Psoas muscle (tissue), 8 donors: ENCODE measurements around the gene NOL11. TPM values are rescaled to one million over a fixed set of nuclear protein-coding genes. Genes with fewer than 3 reads are reported as not detected.
"Not testable (repeated sequence)": the region's sequence is repeated elsewhere in the genome, so short reads cannot be mapped to it uniquely, and the experiment has no call there.

Experiments
- ATAC-seq, 4 donors: fragments of 200-7000 bp; cut with Tn5 transposase; one replicate each; pipeline ENCODE4 v1.9.1; 2020; ENCODE audit warnings: moderate library complexity in 3 of 4, mild to moderate bottlenecking in 2 of 4
- DNase-seq, 2 donors: peaks; one replicate each; pipeline ENCODE4 v3.0.0-alpha.2; 2020
- H3K27ac ChIP-seq: fragments of 200-600 bp; one replicate; pipeline ENCODE4 v1.8.0; 2022
- H3K27me3 ChIP-seq, 3 donors: fragments of 200-600 bp in 1 of 3; one replicate each; pipeline versions ENCODE4 v1.6.1 to v1.8.0; 2013 to 2022; ENCODE audit warnings: low read length in 2 of 3, mild to moderate bottlenecking in 2 of 3, moderate library complexity in 1 of 3; ENCODE audit not compliant: insufficient read depth in 3 of 3
- H3K36me3 ChIP-seq, 2 donors: fragments of 200-600 bp in 1 of 2; one replicate each; pipeline versions ENCODE4 v1.6.1 to v1.8.0; 2013 to 2022; ENCODE audit warnings: low read depth in 1 of 2, mild to moderate bottlenecking in 1 of 2, moderate library complexity in 1 of 2; ENCODE audit not compliant: insufficient read depth in 1 of 2
- H3K4me1 ChIP-seq: fragments of 200-600 bp; one replicate; pipeline ENCODE4 v1.8.0; 2022
- H3K4me3 ChIP-seq: fragments of 200-600 bp; one replicate; pipeline ENCODE4 v1.8.0; 2022; ENCODE audit warnings: mild to moderate bottlenecking
- H3K9me3 ChIP-seq: fragments of 200-600 bp; one replicate; pipeline ENCODE4 v1.8.0; 2022
- CTCF ChIP-seq: fragments of 200-600 bp; IDR thresholded peaks from one replicate; pipeline ENCODE4 v1.8.0; 2022; ENCODE audit warnings: antibody characterized with exemption
- WGBS, 3 donors: extraction: QIAGEN DNeasy Blood & Tissue Kit; methylation state at CpG; one replicate each; pipeline versions ENCODE4 v1.1.6 to v1.1.7; 2013; 5-methylcytosine and 5-hydroxymethylcytosine counted together
- intact Hi-C, 2 donors: fragments of 100-400 bp; cut with DNase I; formaldehyde crosslinking; loops; one replicate each; pipeline versions ENCODE4 v1.11.0 to v1.14.2; 2022
- polyA plus RNA-seq, 3 donors: library from polyadenylated mRNA; stranded (reverse); fragments of 200-250 nt; gene quantifications; one replicate each; pipeline ENCODE4 v1.2.3, GENCODE V29; 2013
- total RNA-seq, 4 donors: library from RNA; stranded (reverse); fragmentation: NEBNext Ultra II Directional in 2 of 4; extraction: Animal tissue kit (Norgen Biotek cat#: 25700) in 2 of 4; gene quantifications; one replicate each; pipeline versions ENCODE4 v1.2.1 to v1.2.4, GENCODE V29; 2021 to 2023
- donor health status: healthy with polysubstance abuse.
- donor health status: DM: no; HTN: no; CAD: no; lungs with moderate emphysema.
- donor health status: Bipolar disorder and iron deficiency.
- donor health status: healthy.
- donor health status: DM: yes; HTN: yes; CAD: no.
- donor health status: DM: no; HTN: no; CAD: no.
- donor health status: DM: no; HTN: no; CAD: no.
- donor health status: DM: yes; HTN: yes; CAD: no.

Gene NOL11
- total and polyA plus RNA-seq, 7 donors: 29.9 to 53.6 (median 33.5) TPM

GRCh38 chr17:67696853-67697498 lies 20.8 kb upstream of the NOL11 start:
- DNase-seq (no peak), ATAC-seq (no peak)
- H3K27ac ChIP-seq: no peak overlapping the region
- no peak overlapping the region for H3K4me3 ChIP-seq
- no peaks in the 10 kb centered on the region for H3K4me1 ChIP-seq
- no peak for TF ChIP-seq CTCF
- H3K9me3 ChIP-seq: no peaks in the 10 kb centered on the region
- H3K27me3 ChIP-seq: no peaks in the 10 kb centered on the region
- intact Hi-C loops: no loop called here
- 84 to 88% (median 85%) methylated on average over 4 of the region's 4 CpGs for WGBS, 3 donors
- peaks cover 0 to 5% of the 10 kb centered on the region in 2 donors for H3K36me3 ChIP-seq

- ATAC-seq (no peak), DNase-seq (no peak)
- no peak overlapping the region for H3K27ac ChIP-seq
- H3K4me1 ChIP-seq: no peaks in the 10 kb centered on the region
- intact Hi-C loops: no loop called here
- no peaks in the 10 kb centered on the region for H3K9me3 ChIP-seq
- no peak for TF ChIP-seq CTCF
- H3K4me3 ChIP-seq: no peak overlapping the region
- WGBS, 3 donors: 56 to 62% (median 62%) methylated on average over 5 of the region's 5 CpGs
- H3K36me3 ChIP-seq: no peaks in the 10 kb centered on the region
- no peaks in the 10 kb centered on the region for H3K27me3 ChIP-seq
Measured at GRCh38 chr17:67700037-67700724, 17.6 kb upstream of the NOL11 start.

- no peaks in the 10 kb centered on the region for H3K9me3 ChIP-seq
- TF ChIP-seq CTCF: no peak
- 81 to 94% (median 88%) methylated on average over 1 of the region's 1 CpG for WGBS, 3 donors
- ATAC-seq: no peak
- DNase-seq: no peak
- no peaks in the 10 kb centered on the region for H3K4me1 ChIP-seq
- H3K27me3 ChIP-seq: no peaks in the 10 kb centered on the region
- H3K27ac ChIP-seq: no peak overlapping the region
- intact Hi-C loops: no loop called here
- H3K36me3 ChIP-seq: no peaks in the 10 kb centered on the region
- no peak overlapping the region for H3K4me3 ChIP-seq
Measured at GRCh38 chr17:67700725-67701119, 17.0 kb upstream of the NOL11 start.

- H3K9me3 ChIP-seq, H3K27me3 ChIP-seq, ATAC-seq, intact Hi-C loops, H3K36me3 ChIP-seq, H3K4me1 ChIP-seq, DNase-seq, H3K4me3 ChIP-seq, H3K27ac ChIP-seq: not testable (repeated sequence)
- 91 to 94% (median 93%) methylated on average over 8 of the region's 8 CpGs for WGBS, 3 donors
Measured at GRCh38 chr17:67702861-67703260, 14.9 kb upstream of the NOL11 start.

DNA sequence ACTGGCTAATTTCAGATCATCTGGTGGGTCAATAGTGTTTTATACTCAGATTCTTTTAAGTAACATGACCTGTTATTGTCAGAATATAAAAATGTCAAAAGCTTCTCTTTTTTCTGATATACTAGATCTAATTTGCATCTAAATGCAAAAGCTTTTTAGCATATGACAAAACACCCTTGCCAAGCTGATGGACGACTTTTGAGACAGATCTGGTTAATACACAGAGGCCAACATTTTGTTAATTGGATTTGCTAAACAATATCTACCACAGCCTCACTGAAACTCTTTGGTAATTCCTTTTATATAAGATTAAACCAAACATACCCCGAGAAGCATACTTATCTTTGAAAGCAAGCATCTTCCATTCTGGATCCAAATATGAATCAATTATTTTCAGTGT lies 10.3 kb upstream of the NOL11 start:
- Histone ChIP-seq H3K36me3 (no peaks in the 10 kb centered on the region), H3K9me3 (no peaks in the 10 kb centered on the region), H3K27ac (no peak overlapping the region), H3K27me3 (no peaks in the 10 kb centered on the region), H3K4me3 (no peak overlapping the region), H3K4me1 (no peaks in the 10 kb centered on the region)
- DNase-seq (no peak), ATAC-seq (no peak)
- WGBS, 3 donors: 73 to 78% (median 77%) methylated on average over 2 of the region's 2 CpGs
- no peak for TF ChIP-seq CTCF
- intact Hi-C loops: no loop called here
